Renal cortical epithelial cell (primary cell): ENCODE data around the gene VPS26A. TPM values are rescaled to one million over a fixed set of nuclear protein-coding genes. Genes with fewer than 3 reads are reported as not detected.
"Not testable (repeated sequence)": the region's sequence is repeated elsewhere in the genome, so short reads cannot be mapped to it uniquely, and the experiment has no call there.

Experiments used
- DNase-seq: peaks from one replicate; pipeline ENCODE4 v3.0.0-alpha.2; 2011; ENCODE audit warnings: low read depth
- total RNA-seq: library from RNA; depleted of rRNA; stranded (reverse); fragments of >200 nt; gene quantifications from 2 replicates; pipeline ENCODE4 v1.2.3, GENCODE V29; 2014

VPS26A gene
- total RNA-seq, 1 donor from 2014 or later: 79.3 TPM

DNA sequence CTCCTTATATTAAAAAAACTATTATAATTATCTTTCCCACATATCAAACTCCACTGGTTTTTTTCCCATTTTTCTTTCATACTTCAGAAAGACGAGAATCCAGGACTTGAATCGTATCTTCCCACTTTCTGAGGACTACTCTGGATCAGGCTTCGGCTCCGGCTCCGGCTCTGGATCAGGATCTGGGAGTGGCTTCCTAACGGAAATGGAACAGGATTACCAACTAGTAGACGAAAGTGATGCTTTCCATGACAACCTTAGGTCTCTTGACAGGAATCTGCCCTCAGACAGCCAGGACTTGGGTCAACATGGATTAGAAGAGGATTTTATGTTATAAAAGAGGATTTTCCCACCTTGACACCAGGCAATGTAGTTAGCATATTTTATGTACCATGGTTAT is 20.2 kb upstream of the VPS26A start:
- no peak for DNase-seq

DNA sequence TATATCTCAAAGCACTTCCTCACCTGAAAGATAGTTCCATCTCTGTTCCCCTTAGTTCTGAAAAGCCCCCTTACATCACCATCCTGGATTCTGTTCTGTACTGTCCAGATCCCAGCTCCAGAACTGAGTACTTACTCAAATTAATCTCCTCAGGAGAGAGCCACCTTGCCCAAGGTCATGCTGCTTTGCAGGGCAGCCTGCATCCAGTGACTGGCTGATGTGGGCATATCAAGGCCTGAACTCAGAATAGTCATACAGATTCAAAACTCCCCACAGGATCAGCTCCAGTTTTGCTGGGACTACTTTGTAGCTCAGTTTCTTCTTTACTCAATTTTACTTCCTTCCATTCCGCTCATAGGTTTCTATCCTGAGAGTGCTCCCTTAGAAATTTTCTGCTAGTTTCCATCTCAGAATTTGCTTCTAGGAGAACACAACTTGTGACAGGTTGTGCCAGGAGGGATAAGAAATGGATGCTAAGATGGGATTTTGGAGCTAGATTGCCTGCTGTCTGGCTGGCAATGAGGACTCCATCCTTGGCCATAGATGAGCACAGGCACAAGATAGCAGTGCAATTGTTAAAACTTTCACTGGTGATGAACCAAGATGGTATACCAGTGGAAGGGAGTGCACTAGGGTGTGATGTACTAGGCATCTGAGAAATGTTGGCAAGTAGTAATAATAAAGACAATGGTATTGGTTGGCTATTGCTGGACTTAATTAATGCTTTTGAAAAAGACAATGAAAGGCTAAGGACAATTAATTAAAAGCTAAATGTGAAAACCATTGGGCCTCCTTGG is 18.8 kb upstream of the VPS26A start:
- no peak for DNase-seq

DNA sequence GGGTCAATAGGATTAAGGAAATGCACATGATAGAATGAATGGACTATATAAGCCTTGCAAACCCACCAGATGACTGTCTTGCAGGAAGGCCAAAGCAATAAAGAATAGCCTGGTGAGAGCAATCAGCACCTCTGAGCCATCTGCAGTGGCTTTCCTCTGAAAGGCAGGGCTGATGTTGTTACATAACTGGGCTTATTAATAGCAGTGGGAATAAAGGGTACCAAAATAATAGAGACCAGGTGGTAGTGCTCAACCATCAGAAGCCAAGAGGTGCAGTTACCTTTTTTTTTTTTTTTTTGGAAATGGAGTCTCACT is 16.8 kb upstream of the VPS26A start:
- no peak for DNase-seq

DNA sequence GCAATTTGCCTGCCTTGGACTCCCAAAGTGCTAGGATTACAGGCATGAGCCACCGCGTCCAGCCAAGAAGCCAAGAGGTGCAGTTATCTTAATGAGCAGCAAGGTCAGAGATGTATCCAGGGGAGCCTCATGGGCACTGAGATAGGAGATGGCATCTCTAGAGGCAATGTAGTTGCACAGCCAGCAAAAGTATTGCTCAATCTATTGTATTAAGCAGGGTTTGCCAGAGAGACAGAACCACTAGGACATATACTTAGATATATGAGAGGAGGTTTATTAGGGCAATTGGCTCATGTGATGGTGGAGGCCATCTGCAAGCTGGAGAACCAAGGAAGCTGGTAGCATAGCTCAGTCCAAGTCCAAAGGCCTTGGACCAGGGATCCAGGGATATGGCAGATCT is 16.3 kb upstream of the VPS26A start:
- DNase-seq: no peak

DNA sequence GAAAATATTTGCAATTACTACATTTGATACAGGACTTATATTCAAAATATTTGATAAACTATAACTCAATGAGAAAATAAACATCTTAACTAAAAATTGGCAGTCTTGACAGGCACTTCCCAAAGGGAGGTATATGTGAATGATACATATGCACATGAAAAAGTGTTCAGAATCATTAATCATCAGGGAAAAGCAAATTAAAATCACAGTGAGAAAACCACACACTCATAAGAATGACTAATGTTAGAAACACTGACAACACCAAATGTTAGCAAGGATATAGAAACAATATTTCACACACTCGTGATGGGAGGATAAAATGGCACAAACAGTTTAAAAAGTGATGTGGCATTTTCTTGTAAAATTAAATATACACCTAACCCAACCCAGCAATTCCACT is 4.1 kb upstream of the VPS26A start:
- no peak for DNase-seq

DNA sequence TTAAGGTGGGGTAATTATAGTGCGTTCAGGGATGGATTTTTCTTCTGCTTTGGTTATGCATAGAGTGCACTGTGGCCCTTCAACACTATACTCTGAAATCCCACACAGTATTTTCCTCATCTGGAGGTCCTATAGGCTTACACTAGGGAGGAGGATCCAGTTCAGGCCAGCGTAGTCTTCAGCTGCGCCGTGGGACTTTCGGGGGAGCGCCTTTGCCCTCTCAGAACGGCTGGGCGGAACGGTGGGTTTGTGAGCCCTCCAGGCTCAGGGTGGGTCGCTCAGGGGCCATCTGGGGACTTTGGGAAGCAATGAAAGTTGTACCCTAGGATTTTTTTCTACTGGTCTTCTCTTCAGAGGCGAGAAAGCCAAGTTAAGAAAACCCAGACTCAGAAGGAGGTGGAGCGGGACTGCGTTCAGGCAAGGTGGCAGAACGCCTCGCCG is 652 bp upstream of the VPS26A start:
- no peak for DNase-seq

DNA sequence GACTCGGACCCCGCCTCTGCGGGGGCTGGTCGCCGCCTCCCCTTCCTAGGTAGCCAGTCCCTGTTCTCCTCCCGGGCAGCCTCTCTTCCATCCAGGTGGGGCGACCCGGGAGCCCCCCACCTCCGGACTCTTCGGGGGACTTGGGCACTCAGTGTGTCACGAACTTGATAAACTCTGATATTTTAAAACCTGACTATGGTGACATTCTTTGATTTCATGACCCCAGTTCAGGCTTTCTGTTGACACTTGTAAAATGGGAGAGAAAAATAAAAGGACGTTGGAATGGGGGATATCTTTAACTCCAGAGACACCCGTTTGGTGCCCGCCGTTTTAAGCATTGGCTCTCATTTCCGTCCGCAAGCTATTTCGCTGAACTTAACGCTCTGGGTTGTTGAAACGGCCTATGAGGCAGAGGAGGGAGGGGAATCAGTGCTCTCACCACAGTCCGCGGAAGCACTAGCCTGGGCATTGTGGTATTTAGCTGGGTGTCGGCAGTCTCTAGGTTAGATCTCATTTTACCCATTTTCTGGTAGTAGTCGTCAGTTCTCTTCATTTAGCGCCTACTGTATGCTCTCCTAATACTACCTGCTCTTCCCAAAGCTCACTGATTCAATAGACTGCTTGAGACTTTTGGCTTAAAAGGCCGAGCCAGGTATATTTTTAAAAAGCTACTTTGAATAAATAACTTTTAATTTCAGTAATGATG is 738 bp downstream of the VPS26A start:
- peak; percentile 62 for DNase-seq

DNA sequence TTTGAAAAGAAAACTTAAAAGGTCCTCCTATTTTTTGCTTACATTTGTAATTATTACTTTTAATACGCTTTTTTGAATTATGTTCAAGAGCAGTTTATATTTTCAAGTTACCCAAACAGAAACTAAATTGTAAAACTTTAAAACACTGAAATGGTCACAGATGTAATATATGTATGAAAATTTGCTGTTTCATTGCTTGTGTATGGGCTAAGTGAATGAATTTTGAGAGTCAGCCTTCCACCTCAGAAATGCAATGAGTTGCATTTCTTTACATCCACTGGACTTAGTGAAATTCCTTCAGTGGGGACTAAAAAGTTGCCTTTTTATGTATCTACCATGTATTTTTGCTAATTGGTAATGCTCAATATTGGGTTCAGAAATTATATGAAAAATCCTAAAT is 1.6 kb downstream of the VPS26A start:
- no peak for DNase-seq

DNA sequence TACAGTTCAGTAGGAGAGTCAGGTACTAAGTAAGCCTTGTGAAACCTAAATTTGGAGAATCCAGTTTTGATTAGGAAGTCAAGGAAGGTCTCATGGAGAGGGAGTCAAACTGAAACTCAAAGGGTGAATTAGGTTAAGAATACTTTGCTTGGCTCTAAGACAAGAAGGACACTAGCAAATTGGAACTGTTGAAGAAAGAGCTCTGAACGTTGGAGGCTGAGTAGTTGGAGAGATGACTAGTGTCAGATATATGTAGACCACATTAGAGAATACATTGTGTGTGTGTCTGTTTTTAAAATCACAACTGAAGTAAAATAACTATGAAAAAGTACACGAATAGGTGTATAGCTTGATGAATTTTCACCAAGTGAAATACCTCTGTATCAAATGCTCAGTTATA is 6.3 kb downstream of the VPS26A start:
- DNase-seq: peak; percentile 21

DNA sequence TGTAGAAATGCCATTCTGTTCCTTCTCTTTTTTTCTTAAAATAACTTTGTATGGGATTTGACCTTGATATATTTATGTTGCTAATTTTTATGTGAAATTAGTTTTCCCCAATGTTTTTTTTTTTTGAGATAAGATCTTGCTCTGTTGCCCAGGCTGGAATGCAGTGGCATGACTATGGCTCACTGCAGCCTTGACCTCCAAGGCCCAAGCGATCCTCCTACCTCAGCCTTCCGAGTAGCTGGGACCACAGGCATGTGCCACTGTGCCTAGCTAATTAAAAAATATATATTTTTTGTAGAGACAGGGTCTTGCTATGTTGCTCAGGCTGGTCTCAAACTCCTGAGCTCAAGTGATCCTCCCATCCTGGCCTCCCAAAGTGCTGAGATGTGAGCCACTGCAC is 16.0 kb downstream of the VPS26A start:
- no peak for DNase-seq

DNA sequence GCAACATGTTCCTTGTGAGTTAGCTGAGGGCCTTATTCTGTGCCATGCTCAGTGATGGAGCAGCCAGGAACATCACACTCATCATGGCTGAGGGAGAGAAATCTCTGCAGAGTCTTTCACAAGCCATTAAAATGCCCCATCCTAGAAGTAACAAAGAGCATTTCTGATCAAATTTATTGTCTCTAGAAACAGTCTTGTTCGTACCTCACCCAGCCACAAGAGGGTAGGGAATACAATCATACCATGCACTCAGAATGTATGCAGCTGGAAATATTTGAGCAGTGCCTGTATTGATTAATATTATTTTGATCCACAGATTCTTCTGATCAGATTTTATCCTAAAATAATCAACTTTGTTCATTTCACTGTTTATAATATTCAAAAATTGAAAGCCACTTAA is 17.3 kb downstream of the VPS26A start:
- no peak for DNase-seq

DNA sequence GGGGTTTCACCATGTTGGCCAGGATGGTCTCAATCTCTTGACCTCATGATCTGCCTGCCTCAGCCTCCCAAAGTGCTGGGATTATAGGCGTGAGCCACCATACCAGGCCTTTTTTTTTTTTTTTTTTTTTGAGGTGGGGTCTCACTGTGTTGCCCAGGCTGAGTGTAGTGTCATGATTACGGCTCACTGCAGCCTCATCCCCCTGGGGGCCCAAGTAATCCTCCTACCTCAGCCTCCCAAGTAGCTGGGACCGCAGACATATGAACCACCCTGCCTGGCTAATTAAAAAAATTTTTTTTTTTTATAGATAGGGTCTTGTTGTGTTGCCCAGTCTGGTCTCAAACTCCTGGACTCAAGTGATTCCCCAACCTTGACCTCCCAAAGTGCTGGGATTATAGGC is 18.1 kb downstream of the VPS26A start:
- DNase-seq: not testable (repeated sequence)

DNA sequence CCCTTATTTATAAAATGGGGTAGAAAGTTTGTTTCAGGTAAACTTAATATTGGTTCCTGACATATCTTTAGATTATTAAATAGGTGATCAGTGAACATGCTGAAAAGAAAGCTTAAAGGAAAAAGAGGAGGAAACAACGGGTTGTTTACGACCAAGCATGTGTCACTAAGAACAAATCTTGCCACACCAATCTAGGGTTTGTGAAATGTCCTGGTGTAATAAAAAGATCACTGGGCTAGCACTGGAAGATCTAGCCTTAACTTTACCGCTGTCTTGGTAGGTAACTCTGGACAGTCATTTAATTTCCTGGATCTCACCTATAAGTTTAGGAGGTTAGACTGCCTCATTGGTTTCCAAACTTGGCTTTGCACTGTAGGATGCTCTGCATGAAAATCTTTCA is 19.0 kb downstream of the VPS26A start:
- no peak for DNase-seq

DNA sequence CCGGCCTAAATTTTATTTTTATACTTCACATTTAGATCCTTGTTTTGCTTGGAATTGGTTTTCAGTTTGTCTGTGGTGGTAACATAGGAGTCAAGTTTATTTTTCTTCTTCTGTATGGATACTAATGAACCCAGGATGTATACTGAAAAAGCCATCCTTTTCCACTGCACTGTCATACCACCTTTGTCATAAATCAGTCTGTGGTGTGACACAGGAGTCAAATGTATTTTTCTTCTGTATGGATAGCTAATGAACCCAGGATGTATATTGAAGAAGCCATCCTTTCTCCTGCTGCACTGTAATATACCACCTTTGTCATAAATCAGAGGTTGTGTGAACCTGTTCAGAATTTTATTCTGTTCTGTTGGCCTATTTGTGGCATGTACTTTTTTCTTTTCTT is 21.4 kb downstream of the VPS26A start:
- no peak for DNase-seq

DNA sequence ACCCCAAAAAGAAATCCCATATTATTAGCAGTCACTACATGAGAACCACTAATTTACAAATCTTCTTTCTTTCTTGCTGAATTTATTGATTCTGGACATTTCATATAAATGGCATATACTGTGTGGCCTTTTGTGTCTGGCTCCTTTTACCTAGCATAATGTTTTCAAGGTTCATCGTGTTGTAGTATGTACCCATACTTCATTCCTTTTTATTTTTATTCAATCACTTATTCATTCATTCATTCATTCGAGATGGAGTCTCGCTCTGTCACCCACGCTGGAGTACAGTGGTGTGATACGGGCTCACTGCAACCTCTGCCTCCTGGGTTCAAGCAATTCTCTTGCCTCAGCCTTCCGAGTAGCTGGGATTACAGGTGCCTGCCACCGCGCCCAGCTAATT is 21.9 kb downstream of the VPS26A start:
- DNase-seq: no peak

DNA sequence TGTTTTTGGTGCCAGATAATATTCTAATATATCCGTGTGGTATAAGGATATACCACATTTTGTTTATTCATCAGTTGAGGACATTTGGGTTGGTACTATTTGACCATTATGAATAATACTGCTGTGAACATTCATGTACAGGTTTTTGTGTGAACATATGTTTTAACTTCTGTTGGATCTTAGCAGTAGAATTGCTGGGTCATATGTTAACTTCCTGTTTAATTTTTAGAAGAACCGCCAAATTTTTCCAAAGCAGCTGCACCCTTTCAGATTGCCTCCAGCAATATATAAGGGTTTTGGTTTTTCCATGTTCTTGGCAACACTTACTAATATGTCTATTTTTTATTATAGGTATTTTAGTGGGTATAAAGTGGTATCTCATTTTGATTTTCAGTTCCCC is 22.8 kb downstream of the VPS26A start:
- no peak for DNase-seq

DNA sequence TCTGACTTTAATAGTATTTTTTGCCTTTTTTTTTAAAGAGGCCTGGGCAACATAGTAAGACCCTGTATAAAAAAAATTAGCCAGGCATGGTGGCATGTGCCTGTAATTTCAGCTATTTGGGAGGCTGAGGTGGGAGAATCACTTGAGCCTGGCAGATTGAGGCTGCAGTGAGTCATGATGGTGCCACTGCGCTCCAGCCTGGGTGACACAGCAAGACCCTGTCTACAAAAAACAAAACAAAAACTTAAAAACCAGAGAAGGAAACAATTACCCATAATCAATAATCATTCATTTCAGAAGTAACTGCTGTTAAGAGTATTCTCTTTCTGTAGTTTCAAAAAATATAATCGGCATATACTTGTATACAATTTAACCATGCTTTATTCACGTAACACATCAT is 28.0 kb downstream of the VPS26A start:
- no peak for DNase-seq

DNA sequence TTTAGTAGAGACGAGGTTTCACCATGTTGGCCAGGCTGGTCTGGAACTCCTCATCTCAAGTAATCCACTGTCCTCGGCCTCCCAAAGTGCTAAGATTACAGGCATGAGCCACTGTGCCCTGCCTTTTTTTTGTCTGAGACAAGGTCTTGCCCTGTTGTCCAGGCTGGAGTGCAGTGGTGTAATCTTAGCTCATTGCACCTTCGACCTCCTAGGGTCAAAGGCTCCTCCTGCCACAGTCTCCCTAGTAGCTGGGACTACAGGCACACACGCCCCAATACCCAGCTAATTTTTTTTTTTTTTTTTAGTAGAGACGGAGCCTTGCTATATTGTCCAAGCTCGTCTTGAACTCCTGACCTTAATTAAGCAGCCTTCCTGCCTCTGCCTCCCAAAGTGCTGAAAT is 29.2 kb downstream of the VPS26A start:
- DNase-seq: no peak

DNA sequence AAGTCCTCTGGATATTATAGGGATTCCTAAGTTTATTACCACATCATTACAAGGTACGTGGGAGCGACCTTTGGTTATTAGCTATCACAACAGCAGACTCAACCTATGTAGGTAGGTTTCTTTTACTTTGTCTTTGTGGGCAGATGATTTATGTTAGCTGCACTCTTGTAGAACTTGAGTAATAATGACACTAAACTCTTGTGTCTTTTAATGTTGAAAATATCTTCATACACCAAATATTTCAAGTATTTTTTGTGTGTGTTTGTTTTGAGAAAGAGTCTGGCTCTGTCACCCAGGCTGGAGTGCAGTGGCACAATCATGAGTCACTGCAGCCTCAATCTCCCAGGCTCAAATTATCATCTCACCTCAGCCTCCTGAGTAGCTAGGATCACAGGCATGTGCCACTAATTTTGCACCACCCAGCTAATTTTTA is 36.8 kb downstream of the VPS26A start:
- DNase-seq: peak; percentile 9

DNA sequence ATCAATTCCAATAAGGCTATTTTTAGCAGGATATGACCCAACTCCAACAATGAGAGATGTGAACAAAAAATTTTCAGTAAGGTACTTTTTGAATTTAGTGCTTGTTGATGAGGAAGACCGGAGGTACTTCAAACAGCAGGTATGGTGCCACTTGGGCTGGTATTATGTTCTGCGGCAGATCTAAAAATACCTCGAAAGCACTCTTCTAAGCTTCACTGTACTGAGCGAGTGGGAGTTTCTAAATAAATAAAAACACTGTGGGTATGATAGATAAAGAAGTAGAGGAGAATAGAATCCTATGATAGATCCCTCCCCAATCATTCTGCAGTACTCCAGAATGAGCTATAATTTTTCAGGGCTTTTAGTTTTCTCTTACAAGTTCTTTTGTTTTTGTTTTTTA is 44.5 kb downstream of the VPS26A start:
- DNase-seq: no peak

DNA sequence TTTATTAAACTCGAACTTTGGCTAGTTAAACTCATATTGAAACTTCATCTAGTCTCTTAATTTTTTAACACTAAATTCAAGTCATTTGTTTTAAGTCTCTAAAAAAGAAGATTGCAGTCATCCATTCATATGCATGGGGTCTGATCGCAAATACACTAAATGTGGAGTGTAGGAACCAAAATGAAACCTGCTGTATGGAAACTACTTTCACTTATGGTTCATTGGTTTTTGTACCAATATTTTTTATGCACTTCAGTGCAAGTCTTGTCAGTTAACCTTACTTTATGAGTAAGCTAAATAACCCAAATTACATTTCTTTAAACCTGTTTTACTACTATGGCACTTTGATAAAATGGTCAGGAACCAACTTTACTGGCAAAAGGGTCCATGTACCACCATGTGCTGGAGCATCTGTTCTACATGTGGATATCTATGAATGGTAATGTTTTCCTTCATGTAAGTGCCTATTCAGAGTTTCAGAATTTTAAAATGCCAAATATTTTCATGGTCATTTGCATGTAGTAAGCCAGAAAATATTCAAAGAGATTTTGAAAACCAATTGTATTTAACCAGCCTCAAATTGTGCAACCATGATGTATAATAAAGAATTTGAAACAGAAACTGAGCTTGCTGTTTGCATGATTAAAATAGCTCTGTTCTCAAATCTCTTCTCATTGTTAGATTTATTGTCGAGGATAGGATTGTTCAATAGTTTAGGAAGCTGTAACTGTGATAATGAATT is 48.4 kb downstream of the VPS26A start:
- no peak for DNase-seq

DNA sequence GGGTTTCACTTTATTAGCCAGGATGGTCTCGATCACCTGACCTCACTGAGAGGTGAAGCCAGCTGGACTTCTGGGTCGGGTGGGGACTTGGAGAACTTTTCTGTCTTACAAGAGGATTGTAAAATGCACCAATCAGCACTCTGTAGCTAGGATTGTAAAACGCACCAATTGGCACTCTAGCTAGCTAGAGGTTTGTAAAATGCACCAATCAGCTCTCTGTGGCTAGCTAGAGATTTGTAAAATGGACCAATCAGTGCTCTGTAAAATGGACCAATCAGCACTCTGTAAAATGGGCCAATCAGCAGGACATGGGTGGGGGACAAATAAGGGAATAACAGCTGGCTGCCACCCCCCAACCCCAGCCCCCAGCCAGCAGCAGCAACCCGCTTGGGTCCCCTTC is 51.3 kb downstream of the VPS26A start:
- not testable (repeated sequence) for DNase-seq

DNA sequence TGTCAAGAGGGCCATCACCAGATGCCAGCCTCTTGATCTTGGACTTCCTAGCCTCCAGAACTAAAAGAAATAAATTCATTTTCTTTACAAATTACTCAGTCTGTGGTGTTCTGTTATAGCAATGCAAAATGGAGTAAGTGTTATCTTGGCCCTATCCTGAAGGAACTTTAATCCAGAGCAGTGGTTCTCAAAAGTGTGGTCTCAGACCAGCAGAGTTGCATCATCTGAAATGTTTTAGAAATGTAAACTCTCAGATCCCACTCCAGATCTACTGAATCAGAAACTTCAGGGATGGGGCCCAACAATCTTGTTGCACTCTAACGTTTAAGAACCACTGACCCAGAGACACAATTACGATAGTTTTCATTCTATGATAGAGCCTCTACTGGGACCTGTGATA is 52.8 kb downstream of the VPS26A start:
- no peak for DNase-seq
